Bronchial epithelial cell (primary cell): ENCODE measurements around the gene SLC28A1. TPM values are rescaled to one million over a fixed set of nuclear protein-coding genes. Genes with fewer than 3 reads are reported as not detected.

Experiments used
- DNase-seq: peaks from one replicate; pipeline ENCODE4 v3.0.0-alpha.2; 2010; ENCODE audit warnings: low read depth
- FAIRE-seq: peaks from 2 replicates; lab custom pipeline; 2011; peaks lifted over from hg19 to GRCh38; lab: Jason Lieb, UNC
- H3K27me3 ChIP-seq: 2 replicates; pipeline ENCODE4 v1.5.1; 2011; ENCODE audit warnings: low read length; ENCODE audit not compliant: control insufficient read depth, insufficient read depth
- H3K36me3 ChIP-seq: 2 replicates; pipeline ENCODE4 v1.5.1; 2011; ENCODE audit warnings: low read length; ENCODE audit not compliant: control insufficient read depth, insufficient read depth
- H3K4me3 ChIP-seq: 2 replicates; pipeline ENCODE4 v1.5.1; 2011; ENCODE audit warnings: mild to moderate bottlenecking, low read depth, low read length, control low read depth
- CTCF ChIP-seq: IDR thresholded peaks from 2 replicates; pipeline ENCODE4 v1.5.1; 2011; ENCODE audit warnings: mild to moderate bottlenecking, moderate library complexity, low read length, control low read depth, inconsistent platforms; ENCODE audit not compliant: insufficient read depth, severe bottlenecking
- total RNA-seq: library from RNA; depleted of rRNA; stranded (reverse); fragments of >200 nt; gene quantifications from 2 replicates; pipeline ENCODE4 v1.2.1, GENCODE V29; 2014

SLC28A1 gene
- total RNA-seq, 1 donor from 2014 or later, result not detected

- TF ChIP-seq CTCF, result peak; percentile 87
- H3K27me3 ChIP-seq, result no peaks in the 10 kb centered on the region
- DNase-seq, result peak; percentile 56
- no peaks in the 10 kb centered on the region for H3K36me3 ChIP-seq
- no peak overlapping the region for H3K4me3 ChIP-seq
- FAIRE-seq, result no peak
These were observed 6.0 kb upstream of the SLC28A1 start for GRCh38 chr15:84878504-84878903.

GRCh38 chr15:84879088-84879780 is 5.2 kb upstream of the SLC28A1 start:
- no peaks in the 10 kb centered on the region for H3K36me3 ChIP-seq
- no peak for TF ChIP-seq CTCF
- H3K27me3 ChIP-seq, result no peaks in the 10 kb centered on the region
- DNase-seq (no peak), FAIRE-seq (no peak)
- no peak overlapping the region for H3K4me3 ChIP-seq

GRCh38 chr15:84880007-84880406 is 4.5 kb upstream of the SLC28A1 start:
- no peak for FAIRE-seq
- DNase-seq, result no peak
- H3K4me3 ChIP-seq, result no peak overlapping the region
- H3K36me3 ChIP-seq, result no peaks in the 10 kb centered on the region
- TF ChIP-seq CTCF, result no peak
- no peaks in the 10 kb centered on the region for H3K27me3 ChIP-seq

- no peak for TF ChIP-seq CTCF
- DNase-seq (no peak), FAIRE-seq (no peak)
- no peaks in the 10 kb centered on the region for H3K36me3 ChIP-seq
- H3K27me3 ChIP-seq, result no peaks in the 10 kb centered on the region
- no peak overlapping the region for H3K4me3 ChIP-seq
These were observed 3.5 kb upstream of the SLC28A1 start for GRCh38 chr15:84880822-84881519.

- DNase-seq (peak; percentile 26), FAIRE-seq (no peak)
- no peak for TF ChIP-seq CTCF
These were observed 3.0 kb upstream of the SLC28A1 start for GRCh38 chr15:84881520-84881830.

More at GRCh38 chr15:84881520-84881830, 3.0 kb upstream of the SLC28A1 start:
- Histone ChIP-seq H3K27me3 (no peaks in the 10 kb centered on the region), H3K36me3 (no peaks in the 10 kb centered on the region), H3K4me3 (no peak overlapping the region)
